ENCODE results near the gene EXOC1L.
A peak's percentile ranks its signal among the peaks of the same experiment; 100 is the strongest.
"Not testable (repeated sequence)": the region's sequence is repeated elsewhere in the genome, so short reads cannot be mapped to it uniquely, and the experiment has no call there.

Gene EXOC1L

GRCh38 chr4:55838952-55839351, 19.4 kb downstream of the EXOC1L start:
- DNase-seq, result no peak

- no peak for DNase-seq
These were observed 21.4 kb downstream of the EXOC1L start for GRCh38 chr4:55840956-55841355.

GRCh38 chr4:55841373-55842239, 22.0 kb downstream of the EXOC1L start:
- not testable (repeated sequence) for DNase-seq

GRCh38 chr4:55842312-55842711, 22.7 kb downstream of the EXOC1L start:
- DNase-seq, result not testable (repeated sequence)

GRCh38 chr4:55849724-55850123, 30.1 kb downstream of the EXOC1L start:
- DNase-seq, result no peak

GRCh38 chr4:55851885-55852284, 32.3 kb downstream of the EXOC1L start:
- DNase-seq, result no peak

- peak; percentile 95 to 99 for DNase-seq
These were observed 34.0 kb downstream of the EXOC1L start, which contains the start of gene EXOC1 for GRCh38 chr4:55853484-55854046. Gene EXOC1, plus strand, starts transcription at chr4:55853648. Its CDS starts 4,676 bp downstream, at chr4:55858324.

GRCh38 chr4:55854129-55854528, 34.5 kb downstream of the EXOC1L start:
- no peak for DNase-seq

GRCh38 chr4:55857586-55857985, 38.0 kb downstream of the EXOC1L start:
- no peak for DNase-seq

- no peak for DNase-seq
These were observed 40.1 kb downstream of the EXOC1L start for GRCh38 chr4:55859711-55860110.

- DNase-seq, result no peak
These were observed 45.1 kb downstream of the EXOC1L start for GRCh38 chr4:55864577-55865223.

- DNase-seq, result peak in 1 of 2 donors; percentile 4
These were observed 45.7 kb downstream of the EXOC1L start for GRCh38 chr4:55865228-55865806.

GRCh38 chr4:55866290-55866907, 46.8 kb downstream of the EXOC1L start:
- DNase-seq, result peak; percentile 71 to 81

GRCh38 chr4:55866973-55867574, 47.5 kb downstream of the EXOC1L start:
- DNase-seq, result peak; percentile 58 to 70

- DNase-seq, result no peak
These were observed 49.0 kb downstream of the EXOC1L start for GRCh38 chr4:55868581-55869090.

- no peak for DNase-seq
These were observed 51.8 kb downstream of the EXOC1L start for GRCh38 chr4:55871299-55871800.

- DNase-seq, result no peak
These were observed 55.2 kb downstream of the EXOC1L start for GRCh38 chr4:55874831-55875230.

GRCh38 chr4:55876387-55876786, 56.8 kb downstream of the EXOC1L start:
- no peak for DNase-seq

GRCh38 chr4:55879224-55879623, 59.6 kb downstream of the EXOC1L start:
- no peak for DNase-seq

- DNase-seq, result no peak
These were observed 61.2 kb downstream of the EXOC1L start for GRCh38 chr4:55880652-55881280.

GRCh38 chr4:55884093-55884850, 64.7 kb downstream of the EXOC1L start:
- no peak for DNase-seq

Measured in inflammatory macrophage treated with lipopolysaccharide for 1 hour (primary cell).